ENCODE results near the gene NT5C. TPM values are rescaled to one million over a fixed set of nuclear protein-coding genes. Genes with fewer than 3 reads are reported as not detected.

NT5C gene
- total RNA-seq, 1 donor: 48.1 TPM

DNA sequence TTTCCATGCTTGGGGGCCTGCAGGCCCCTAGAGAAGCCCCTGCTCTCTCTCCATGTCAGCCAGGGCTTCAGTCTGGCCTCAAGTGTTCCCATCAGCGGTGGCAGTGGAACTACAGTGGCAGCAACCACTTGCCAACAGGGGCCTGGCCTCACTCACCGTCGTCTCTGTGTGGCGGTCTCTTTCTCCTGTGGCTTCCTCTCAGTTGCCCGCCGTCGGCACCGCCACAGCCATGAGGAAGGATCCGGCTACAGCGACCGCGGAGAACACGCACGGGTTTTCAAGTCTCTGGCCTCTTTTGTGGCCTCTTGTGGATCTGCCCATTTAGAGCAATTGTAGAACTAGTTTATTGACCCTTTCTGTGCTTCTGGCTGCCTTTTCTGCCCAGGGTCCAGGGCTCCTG lies 13.2 kb downstream of the NT5C start:
- H3K27me3 ChIP-seq (ENCODE audit: insufficient read depth, low read length): no peaks in the 10 kb centered on the region
- peaks cover 6% of the 10 kb centered on the region for H3K4me1 ChIP-seq (ENCODE audit: insufficient read depth, low read length)
- TF ChIP-seq, protein P1, sequence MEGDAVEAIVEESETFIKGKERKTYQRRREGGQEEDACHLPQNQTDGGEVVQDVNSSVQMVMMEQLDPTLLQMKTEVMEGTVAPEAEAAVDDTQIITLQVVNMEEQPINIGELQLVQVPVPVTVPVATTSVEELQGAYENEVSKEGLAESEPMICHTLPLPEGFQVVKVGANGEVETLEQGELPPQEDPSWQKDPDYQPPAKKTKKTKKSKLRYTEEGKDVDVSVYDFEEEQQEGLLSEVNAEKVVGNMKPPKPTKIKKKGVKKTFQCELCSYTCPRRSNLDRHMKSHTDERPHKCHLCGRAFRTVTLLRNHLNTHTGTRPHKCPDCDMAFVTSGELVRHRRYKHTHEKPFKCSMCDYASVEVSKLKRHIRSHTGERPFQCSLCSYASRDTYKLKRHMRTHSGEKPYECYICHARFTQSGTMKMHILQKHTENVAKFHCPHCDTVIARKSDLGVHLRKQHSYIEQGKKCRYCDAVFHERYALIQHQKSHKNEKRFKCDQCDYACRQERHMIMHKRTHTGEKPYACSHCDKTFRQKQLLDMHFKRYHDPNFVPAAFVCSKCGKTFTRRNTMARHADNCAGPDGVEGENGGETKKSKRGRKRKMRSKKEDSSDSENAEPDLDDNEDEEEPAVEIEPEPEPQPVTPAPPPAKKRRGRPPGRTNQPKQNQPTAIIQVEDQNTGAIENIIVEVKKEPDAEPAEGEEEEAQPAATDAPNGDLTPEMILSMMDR (IDR thresholded peaks at IDR 0.05; ENCODE audit: extremely low read depth, low read depth, low read length): no peak
- H3K9me3 ChIP-seq (ENCODE audit: low read depth, low read length): no peaks in the 10 kb centered on the region
- H4K20me1 ChIP-seq (ENCODE audit: insufficient read depth, low read length): no peaks in the 10 kb centered on the region
- DNase-seq (ENCODE audit: insufficient read length, low spot score, missing footprints): no peak
- no peak overlapping the region for H3K4me3 ChIP-seq (ENCODE audit: insufficient read depth, low read length)
- H3K79me2 ChIP-seq (ENCODE audit: insufficient read depth, low read length): peaks cover 10% of the 10 kb centered on the region
- H3K27ac ChIP-seq (ENCODE audit: low read depth, low read length): no peak overlapping the region
- H2AFZ ChIP-seq (ENCODE audit: low read length): no peak overlapping the region
- H3K36me3 ChIP-seq (ENCODE audit: insufficient read depth, low read length): no peaks in the 10 kb centered on the region
- H3K4me2 ChIP-seq (ENCODE audit: insufficient read depth, low read length): no peak overlapping the region

DNA sequence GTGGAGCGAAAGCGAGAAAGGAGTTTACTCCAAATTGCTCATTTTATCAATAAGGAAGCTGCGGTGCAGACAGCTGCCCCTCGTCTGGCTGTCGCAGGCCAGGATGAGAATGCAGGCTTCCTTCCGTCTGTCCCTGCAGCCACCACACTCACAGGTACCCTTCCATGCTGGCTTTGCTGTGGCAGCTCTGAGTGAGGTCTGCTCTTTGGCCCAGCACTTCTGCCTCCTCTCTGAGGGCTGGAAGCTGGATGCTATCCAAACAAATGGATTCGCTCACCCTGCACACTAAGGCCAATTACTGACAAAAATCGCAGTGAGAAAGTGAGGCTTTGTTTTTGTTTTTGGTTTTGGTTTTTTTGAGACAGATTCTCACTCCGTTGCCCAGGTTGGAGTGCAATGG lies 14.8 kb downstream of the NT5C start:
- Histone ChIP-seq H3K36me3 (ENCODE audit: insufficient read depth, low read length) (no peaks in the 10 kb centered on the region), H3K4me2 (ENCODE audit: insufficient read depth, low read length) (no peak overlapping the region), H3K27me3 (ENCODE audit: insufficient read depth, low read length) (no peaks in the 10 kb centered on the region), H3K4me1 (ENCODE audit: insufficient read depth, low read length) (peaks cover 6% of the 10 kb centered on the region), H3K9me3 (ENCODE audit: low read depth, low read length) (no peaks in the 10 kb centered on the region), H3K27ac (ENCODE audit: low read depth, low read length) (no peak overlapping the region), H4K20me1 (ENCODE audit: insufficient read depth, low read length) (no peaks in the 10 kb centered on the region), H2AFZ (ENCODE audit: low read length) (no peak overlapping the region), H3K4me3 (ENCODE audit: insufficient read depth, low read length) (no peak overlapping the region), H3K79me2 (ENCODE audit: insufficient read depth, low read length) (peaks cover 10% of the 10 kb centered on the region)
- TF ChIP-seq, protein P1 (IDR thresholded peaks at IDR 0.05; ENCODE audit: extremely low read depth, low read depth, low read length): no peak
- peak; percentile 26 for DNase-seq (ENCODE audit: insufficient read length, low spot score, missing footprints)

DNA sequence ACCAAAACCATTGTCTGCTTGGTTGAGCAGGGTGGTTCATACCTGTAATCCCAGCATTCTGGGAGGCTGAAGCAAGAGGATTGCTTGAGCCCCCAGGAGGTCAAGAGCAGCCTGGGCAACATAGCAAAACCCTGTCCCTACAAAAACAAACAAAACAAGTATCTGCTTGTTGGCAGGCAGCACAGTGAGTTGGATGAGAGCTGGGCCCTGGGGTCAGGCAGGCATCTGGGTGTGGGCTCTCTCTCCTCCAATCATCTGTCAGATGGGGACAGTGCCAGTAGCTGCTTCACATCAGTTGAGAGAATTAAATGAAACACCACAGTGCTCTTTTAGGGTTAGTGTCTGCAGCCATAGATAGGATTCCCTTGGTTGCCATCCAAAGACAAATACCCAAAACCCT lies 16.0 kb downstream of the NT5C start:
- no peaks in the 10 kb centered on the region for H3K9me3 ChIP-seq (ENCODE audit: low read depth, low read length)
- H3K4me2 ChIP-seq (ENCODE audit: insufficient read depth, low read length): no peak overlapping the region
- H3K27me3 ChIP-seq (ENCODE audit: insufficient read depth, low read length): no peaks in the 10 kb centered on the region
- no peaks in the 10 kb centered on the region for H3K36me3 ChIP-seq (ENCODE audit: insufficient read depth, low read length)
- H3K27ac ChIP-seq (ENCODE audit: low read depth, low read length): no peak overlapping the region
- H3K4me3 ChIP-seq (ENCODE audit: insufficient read depth, low read length): no peak overlapping the region
- H3K4me1 ChIP-seq (ENCODE audit: insufficient read depth, low read length): peaks cover 6% of the 10 kb centered on the region
- no peak overlapping the region for H2AFZ ChIP-seq (ENCODE audit: low read length)
- DNase-seq (ENCODE audit: insufficient read length, low spot score, missing footprints): peak; percentile 30
- TF ChIP-seq, protein P1 (IDR thresholded peaks at IDR 0.05; ENCODE audit: extremely low read depth, low read depth, low read length): no peak
- peaks cover 14% of the 10 kb centered on the region for H3K79me2 ChIP-seq (ENCODE audit: insufficient read depth, low read length)
- no peaks in the 10 kb centered on the region for H4K20me1 ChIP-seq (ENCODE audit: insufficient read depth, low read length)

DNA sequence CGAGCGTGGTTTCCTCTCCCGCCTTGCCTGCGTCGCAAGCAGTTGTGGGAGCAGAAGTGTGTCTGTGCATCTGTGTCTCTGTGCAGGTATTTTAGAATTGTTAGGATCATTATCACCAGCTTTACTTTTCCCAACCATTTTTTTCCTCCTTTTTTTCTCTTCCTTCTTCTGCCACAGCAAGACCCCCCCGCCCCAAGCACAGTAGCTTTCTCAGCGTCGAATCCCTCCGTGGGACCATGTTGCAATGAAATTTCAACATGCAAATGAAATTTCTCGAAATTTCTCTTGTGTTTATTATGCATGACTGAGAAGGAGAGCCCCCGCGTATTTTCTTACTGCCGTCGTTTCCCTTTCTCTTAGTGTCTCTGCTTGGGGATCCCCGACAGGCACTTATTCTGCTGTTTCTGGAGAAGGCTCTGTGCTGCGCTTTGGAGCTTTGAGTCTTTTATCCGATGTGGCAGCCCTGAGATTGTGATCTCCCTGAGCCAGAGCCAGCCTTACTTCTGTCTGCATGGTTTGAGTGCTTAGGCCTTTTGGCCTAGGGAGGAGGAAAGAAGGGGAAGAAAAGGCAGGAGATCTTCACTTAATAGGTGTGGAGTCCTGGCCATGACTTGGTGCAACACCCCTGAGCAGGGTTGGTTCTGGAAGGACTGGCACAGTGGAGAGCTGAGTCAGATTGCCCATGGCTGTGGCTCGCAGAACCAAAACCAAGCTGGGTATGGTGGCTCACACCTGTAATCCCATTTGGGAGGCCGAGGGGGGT lies 16.8 kb downstream of the NT5C start:
- peaks cover 6% of the 10 kb centered on the region for H3K4me1 ChIP-seq (ENCODE audit: insufficient read depth, low read length)
- peaks cover 18% of the 10 kb centered on the region for H3K79me2 ChIP-seq (ENCODE audit: insufficient read depth, low read length)
- H3K36me3 ChIP-seq (ENCODE audit: insufficient read depth, low read length): no peaks in the 10 kb centered on the region
- DNase-seq (ENCODE audit: insufficient read length, low spot score, missing footprints): peak; percentile 59
- H3K27ac ChIP-seq (ENCODE audit: low read depth, low read length): peak overlapping the region; percentile 65
- H3K4me3 ChIP-seq (ENCODE audit: insufficient read depth, low read length): peak overlapping the region; percentile 87
- TF ChIP-seq, protein P1 (IDR thresholded peaks at IDR 0.05; ENCODE audit: extremely low read depth, low read depth, low read length): no peak
- peak overlapping the region; percentile 98 for H2AFZ ChIP-seq (ENCODE audit: low read length)
- no peaks in the 10 kb centered on the region for H3K9me3 ChIP-seq (ENCODE audit: low read depth, low read length)
- H3K27me3 ChIP-seq (ENCODE audit: insufficient read depth, low read length): no peaks in the 10 kb centered on the region
- no peaks in the 10 kb centered on the region for H4K20me1 ChIP-seq (ENCODE audit: insufficient read depth, low read length)
- peak overlapping the region; percentile 91 for H3K4me2 ChIP-seq (ENCODE audit: insufficient read depth, low read length)
